ENCODE results near the gene AKR1E2. TPM values are rescaled to one million over a fixed set of nuclear protein-coding genes. Genes with fewer than 3 reads are reported as not detected.

Gene AKR1E2
- total and polyA plus RNA-seq, 4 donors, result 4.3 to 26.7 (median 9.1) TPM

DNA sequence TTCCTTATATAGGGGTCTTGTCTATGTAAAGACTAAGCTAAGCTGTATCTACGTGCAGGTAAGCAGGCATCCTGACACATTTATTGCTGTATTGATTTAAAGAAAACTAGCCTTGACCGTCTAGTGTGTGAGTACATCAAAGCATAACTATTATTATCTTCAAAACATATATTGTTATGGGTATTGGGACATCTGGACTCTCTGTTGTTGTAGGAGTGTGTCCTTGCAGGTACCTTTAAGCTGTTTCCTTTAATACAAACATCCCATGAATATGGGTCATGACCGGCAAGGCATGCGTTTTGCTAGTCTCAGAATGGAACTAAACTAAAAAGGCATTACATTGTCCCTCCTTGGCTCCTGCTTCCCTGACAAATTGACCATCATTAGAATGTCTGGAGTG is 35.1 kb upstream of the AKR1E2 start:
- H3K27me3 ChIP-seq (ENCODE audit: control insufficient read depth, insufficient read depth, low read length), result no peaks in the 10 kb centered on the region
- DNase-seq (ENCODE audit: low read depth in 4 of 6, low spot score in 6 of 6), result no peak
- H3K4me1 ChIP-seq (ENCODE audit: control insufficient read depth, insufficient read depth, low read length), result no peaks in the 10 kb centered on the region
- no CpG with 5 or more reads among the region's 4 CpGs for WGBS (ENCODE audit: insufficient coverage)
- H3K27ac ChIP-seq (ENCODE audit: low read depth, low read length), result no peak overlapping the region
- H3K4me3 ChIP-seq (ENCODE audit: low read depth, low read length), result no peak overlapping the region
- H3K36me3 ChIP-seq (ENCODE audit: control insufficient read depth, insufficient read depth, low read length), result no peaks in the 10 kb centered on the region
- no peaks in the 10 kb centered on the region for H3K9me3 ChIP-seq (ENCODE audit: control insufficient read depth, insufficient read depth, low read length)

GRCh38 chr10:4792381-4792780 is 33.6 kb upstream of the AKR1E2 start:
- Histone ChIP-seq H3K36me3 (ENCODE audit: control insufficient read depth, insufficient read depth, low read length) (no peaks in the 10 kb centered on the region), H3K9me3 (ENCODE audit: control insufficient read depth, insufficient read depth, low read length) (no peaks in the 10 kb centered on the region), H3K27me3 (ENCODE audit: control insufficient read depth, insufficient read depth, low read length) (no peaks in the 10 kb centered on the region), H3K27ac (ENCODE audit: low read depth, low read length) (no peak overlapping the region), H3K4me1 (ENCODE audit: control insufficient read depth, insufficient read depth, low read length) (no peaks in the 10 kb centered on the region), H3K4me3 (ENCODE audit: low read depth, low read length) (no peak overlapping the region)
- DNase-seq (ENCODE audit: low read depth in 4 of 6, low spot score in 6 of 6), result no peak
- WGBS (ENCODE audit: insufficient coverage), result 50% methylated on average over 1 of the region's 1 CpG

DNA sequence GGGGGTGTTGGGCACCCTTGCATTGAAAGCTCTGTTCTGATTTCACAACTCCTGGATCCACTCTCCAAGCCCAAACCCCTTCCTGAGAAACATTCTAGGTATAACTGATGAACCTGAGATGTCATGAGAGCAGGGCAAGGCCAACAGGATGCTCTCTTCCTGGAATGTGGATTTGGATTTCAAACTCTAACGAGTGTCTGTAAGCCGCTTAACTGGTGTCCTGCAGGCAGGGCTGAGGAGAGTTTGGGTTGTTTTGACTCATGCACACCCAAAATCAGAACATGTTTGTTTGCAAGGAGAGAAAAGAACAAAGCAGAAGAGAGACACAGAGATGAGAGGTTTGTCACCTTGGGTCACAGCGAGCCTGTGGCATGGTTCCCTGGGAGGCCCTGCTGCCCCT is 24.6 kb upstream of the AKR1E2 start:
- H3K4me3 ChIP-seq (ENCODE audit: low read depth, low read length), result no peak overlapping the region
- H3K27me3 ChIP-seq (ENCODE audit: control insufficient read depth, insufficient read depth, low read length), result no peaks in the 10 kb centered on the region
- WGBS (ENCODE audit: insufficient coverage), result 87% methylated on average over 3 of the region's 3 CpGs
- no peaks in the 10 kb centered on the region for H3K4me1 ChIP-seq (ENCODE audit: control insufficient read depth, insufficient read depth, low read length)
- no peak for DNase-seq (ENCODE audit: low read depth in 4 of 6, low spot score in 6 of 6)
- H3K36me3 ChIP-seq (ENCODE audit: control insufficient read depth, insufficient read depth, low read length), result no peaks in the 10 kb centered on the region
- H3K27ac ChIP-seq (ENCODE audit: low read depth, low read length), result no peak overlapping the region
- no peaks in the 10 kb centered on the region for H3K9me3 ChIP-seq (ENCODE audit: control insufficient read depth, insufficient read depth, low read length)

DNA sequence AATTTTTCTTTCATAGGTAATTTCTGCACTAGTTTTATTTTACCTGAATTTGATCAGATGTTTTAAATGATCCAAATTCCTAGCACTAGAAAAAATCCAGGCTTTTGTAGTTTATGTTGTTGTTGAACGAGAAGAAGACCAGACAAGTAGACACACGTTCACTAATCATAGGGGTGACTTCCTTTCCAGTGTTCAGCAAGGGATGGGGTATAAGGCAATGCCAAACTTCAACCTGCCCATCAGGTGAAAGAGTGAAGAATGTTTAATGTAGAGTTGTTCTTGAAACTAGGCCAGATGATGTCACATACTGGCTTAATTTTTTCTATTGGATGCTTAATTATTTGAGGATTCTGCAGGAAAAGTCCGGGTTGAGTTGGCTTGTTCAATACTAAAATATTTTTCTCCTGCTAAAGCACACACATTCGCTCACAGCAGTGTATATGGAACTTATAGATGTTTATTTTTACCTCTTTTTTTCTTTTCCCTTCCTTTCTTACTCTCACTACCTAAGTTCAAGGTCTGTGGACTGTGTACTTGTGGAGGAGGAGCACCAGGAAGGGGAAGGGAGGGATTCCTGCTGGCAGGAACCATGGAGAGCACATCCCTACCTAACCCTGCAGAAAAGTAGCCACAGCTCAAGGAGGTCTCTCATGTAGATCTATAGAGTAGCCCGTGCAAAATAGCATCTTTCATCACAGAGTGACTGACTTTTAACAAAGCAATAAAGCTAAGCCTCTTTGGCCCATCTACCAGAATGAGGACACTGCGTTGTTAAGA is 23.1 kb upstream of the AKR1E2 start:
- Histone ChIP-seq H3K27ac (ENCODE audit: low read depth, low read length) (no peak overlapping the region), H3K36me3 (ENCODE audit: control insufficient read depth, insufficient read depth, low read length) (no peaks in the 10 kb centered on the region), H3K4me3 (ENCODE audit: low read depth, low read length) (no peak overlapping the region), H3K27me3 (ENCODE audit: control insufficient read depth, insufficient read depth, low read length) (no peaks in the 10 kb centered on the region), H3K4me1 (ENCODE audit: control insufficient read depth, insufficient read depth, low read length) (no peaks in the 10 kb centered on the region), H3K9me3 (ENCODE audit: control insufficient read depth, insufficient read depth, low read length) (no peaks in the 10 kb centered on the region)
- 93% methylated on average over 3 of the region's 6 CpGs for WGBS (ENCODE audit: insufficient coverage)
- DNase-seq (ENCODE audit: low read depth in 4 of 6, low spot score in 6 of 6), result no peak

- no peaks in the 10 kb centered on the region for H3K4me1 ChIP-seq (ENCODE audit: control insufficient read depth, insufficient read depth, low read length)
- WGBS (ENCODE audit: insufficient coverage), result no CpG with 5 or more reads among the region's 2 CpGs
- H3K36me3 ChIP-seq (ENCODE audit: control insufficient read depth, insufficient read depth, low read length), result no peaks in the 10 kb centered on the region
- H3K27ac ChIP-seq (ENCODE audit: low read depth, low read length), result no peak overlapping the region
- no peak overlapping the region for H3K4me3 ChIP-seq (ENCODE audit: low read depth, low read length)
- no peaks in the 10 kb centered on the region for H3K9me3 ChIP-seq (ENCODE audit: control insufficient read depth, insufficient read depth, low read length)
- H3K27me3 ChIP-seq (ENCODE audit: control insufficient read depth, insufficient read depth, low read length), result no peaks in the 10 kb centered on the region
- no peak for DNase-seq (ENCODE audit: low read depth in 4 of 6, low spot score in 6 of 6)
These were observed 22.2 kb upstream of the AKR1E2 start for GRCh38 chr10:4803822-4804221.

- H3K4me3 ChIP-seq (ENCODE audit: low read depth, low read length), result no peak overlapping the region
- DNase-seq (ENCODE audit: low read depth in 4 of 6, low spot score in 6 of 6), result no peak
- H3K27me3 ChIP-seq (ENCODE audit: control insufficient read depth, insufficient read depth, low read length), result no peaks in the 10 kb centered on the region
- WGBS (ENCODE audit: insufficient coverage), result 80% methylated on average over 3 of the region's 5 CpGs
- no peaks in the 10 kb centered on the region for H3K36me3 ChIP-seq (ENCODE audit: control insufficient read depth, insufficient read depth, low read length)
- no peak overlapping the region for H3K27ac ChIP-seq (ENCODE audit: low read depth, low read length)
- H3K9me3 ChIP-seq (ENCODE audit: control insufficient read depth, insufficient read depth, low read length), result no peaks in the 10 kb centered on the region
- H3K4me1 ChIP-seq (ENCODE audit: control insufficient read depth, insufficient read depth, low read length), result no peaks in the 10 kb centered on the region
These were observed 21.5 kb upstream of the AKR1E2 start for GRCh38 chr10:4804465-4804864.

- Histone ChIP-seq H3K4me1 (ENCODE audit: control insufficient read depth, insufficient read depth, low read length) (no peaks in the 10 kb centered on the region), H3K36me3 (ENCODE audit: control insufficient read depth, insufficient read depth, low read length) (no peaks in the 10 kb centered on the region), H3K27me3 (ENCODE audit: control insufficient read depth, insufficient read depth, low read length) (no peaks in the 10 kb centered on the region), H3K27ac (ENCODE audit: low read depth, low read length) (no peak overlapping the region), H3K9me3 (ENCODE audit: control insufficient read depth, insufficient read depth, low read length) (no peaks in the 10 kb centered on the region), H3K4me3 (ENCODE audit: low read depth, low read length) (no peak overlapping the region)
- WGBS (ENCODE audit: insufficient coverage), result 100% methylated on average over 1 of the region's 4 CpGs
- no peak for DNase-seq (ENCODE audit: low read depth in 4 of 6, low spot score in 6 of 6)
These were observed 19.5 kb upstream of the AKR1E2 start for GRCh38 chr10:4806534-4806933.

- Histone ChIP-seq H3K9me3 (ENCODE audit: control insufficient read depth, insufficient read depth, low read length) (no peaks in the 10 kb centered on the region), H3K4me1 (ENCODE audit: control insufficient read depth, insufficient read depth, low read length) (no peaks in the 10 kb centered on the region), H3K36me3 (ENCODE audit: control insufficient read depth, insufficient read depth, low read length) (no peaks in the 10 kb centered on the region), H3K27ac (ENCODE audit: low read depth, low read length) (no peak overlapping the region), H3K27me3 (ENCODE audit: control insufficient read depth, insufficient read depth, low read length) (no peaks in the 10 kb centered on the region), H3K4me3 (ENCODE audit: low read depth, low read length) (no peak overlapping the region)
- 78% methylated on average over 3 of the region's 6 CpGs for WGBS (ENCODE audit: insufficient coverage)
- DNase-seq (ENCODE audit: low read depth in 4 of 6, low spot score in 6 of 6), result peak in 1 of 6 donors; percentile 14
These were observed 18.1 kb upstream of the AKR1E2 start for GRCh38 chr10:4807761-4808507.

GRCh38 chr10:4809156-4809555 is 16.9 kb upstream of the AKR1E2 start:
- no peaks in the 10 kb centered on the region for H3K27me3 ChIP-seq (ENCODE audit: control insufficient read depth, insufficient read depth, low read length)
- 100% methylated on average over 1 of the region's 4 CpGs for WGBS (ENCODE audit: insufficient coverage)
- DNase-seq (ENCODE audit: low read depth in 4 of 6, low spot score in 6 of 6), result no peak
- H3K9me3 ChIP-seq (ENCODE audit: control insufficient read depth, insufficient read depth, low read length), result no peaks in the 10 kb centered on the region
- H3K36me3 ChIP-seq (ENCODE audit: control insufficient read depth, insufficient read depth, low read length), result no peaks in the 10 kb centered on the region
- H3K4me1 ChIP-seq (ENCODE audit: control insufficient read depth, insufficient read depth, low read length), result no peaks in the 10 kb centered on the region
- no peak overlapping the region for H3K4me3 ChIP-seq (ENCODE audit: low read depth, low read length)
- H3K27ac ChIP-seq (ENCODE audit: low read depth, low read length), result no peak overlapping the region

- H3K4me3 ChIP-seq (ENCODE audit: low read depth, low read length), result no peak overlapping the region
- 50% methylated on average over 8 of the region's 9 CpGs for WGBS (ENCODE audit: insufficient coverage)
- H3K27ac ChIP-seq (ENCODE audit: low read depth, low read length), result no peak overlapping the region
- H3K36me3 ChIP-seq (ENCODE audit: control insufficient read depth, insufficient read depth, low read length), result no peaks in the 10 kb centered on the region
- no peaks in the 10 kb centered on the region for H3K27me3 ChIP-seq (ENCODE audit: control insufficient read depth, insufficient read depth, low read length)
- H3K4me1 ChIP-seq (ENCODE audit: control insufficient read depth, insufficient read depth, low read length), result no peaks in the 10 kb centered on the region
- H3K9me3 ChIP-seq (ENCODE audit: control insufficient read depth, insufficient read depth, low read length), result no peaks in the 10 kb centered on the region
- peak in 3 of 6 donors; percentile 15 to 62 (median 59) for DNase-seq (ENCODE audit: low read depth in 4 of 6, low spot score in 6 of 6)
These were observed 15.9 kb upstream of the AKR1E2 start for GRCh38 chr10:4810092-4810491.

All from spinal cord (tissue), 10 donors.